Left renal pelvis (tissue), 4 donors: ENCODE results near the gene DOCK1. TPM values are rescaled to one million over a fixed set of nuclear protein-coding genes. Genes with fewer than 3 reads are reported as not detected.
"Not testable (repeated sequence)": the region's sequence is repeated elsewhere in the genome, so short reads cannot be mapped to it uniquely, and the experiment has no call there.

Experiments used
- DNase-seq, 4 donors: peaks; one replicate each; pipeline ENCODE4 v3.0.0-alpha.2; 2013; ENCODE audit warnings: low read depth in 4 of 4, low spot score in 3 of 4
- polyA plus RNA-seq, 4 donors: library from polyadenylated mRNA; unstranded; fragments of 120-200 nt; gene quantifications; one replicate each; pipeline ENCODE4 v1.2.1, GENCODE V29; 2013; ENCODE audit not compliant: insufficient read length in 4 of 4

DOCK1 gene
- polyA plus RNA-seq, 4 donors, result 62.7 to 68.3 (median 66.4) TPM

DNA sequence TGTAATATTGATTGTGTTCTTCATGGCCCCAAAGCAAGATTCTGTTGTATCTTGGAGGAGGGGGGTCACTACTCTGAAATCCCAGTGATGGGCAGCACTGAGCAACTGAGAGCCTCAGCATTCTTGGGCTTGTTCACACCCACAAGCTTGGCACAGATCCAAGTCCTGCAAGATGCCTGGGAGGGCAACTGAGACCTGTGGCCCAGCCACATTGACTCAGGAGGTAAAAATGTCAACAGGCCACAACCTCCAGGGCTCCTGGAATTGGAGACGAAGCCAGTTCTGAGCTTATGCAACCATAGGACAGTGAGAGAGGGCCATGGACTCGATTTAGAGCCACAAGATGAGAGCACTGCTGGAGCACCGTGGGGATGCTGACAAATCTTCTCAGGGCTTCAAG is 3.1 kb upstream of the DOCK1 start:
- DNase-seq, result no peak

DNA sequence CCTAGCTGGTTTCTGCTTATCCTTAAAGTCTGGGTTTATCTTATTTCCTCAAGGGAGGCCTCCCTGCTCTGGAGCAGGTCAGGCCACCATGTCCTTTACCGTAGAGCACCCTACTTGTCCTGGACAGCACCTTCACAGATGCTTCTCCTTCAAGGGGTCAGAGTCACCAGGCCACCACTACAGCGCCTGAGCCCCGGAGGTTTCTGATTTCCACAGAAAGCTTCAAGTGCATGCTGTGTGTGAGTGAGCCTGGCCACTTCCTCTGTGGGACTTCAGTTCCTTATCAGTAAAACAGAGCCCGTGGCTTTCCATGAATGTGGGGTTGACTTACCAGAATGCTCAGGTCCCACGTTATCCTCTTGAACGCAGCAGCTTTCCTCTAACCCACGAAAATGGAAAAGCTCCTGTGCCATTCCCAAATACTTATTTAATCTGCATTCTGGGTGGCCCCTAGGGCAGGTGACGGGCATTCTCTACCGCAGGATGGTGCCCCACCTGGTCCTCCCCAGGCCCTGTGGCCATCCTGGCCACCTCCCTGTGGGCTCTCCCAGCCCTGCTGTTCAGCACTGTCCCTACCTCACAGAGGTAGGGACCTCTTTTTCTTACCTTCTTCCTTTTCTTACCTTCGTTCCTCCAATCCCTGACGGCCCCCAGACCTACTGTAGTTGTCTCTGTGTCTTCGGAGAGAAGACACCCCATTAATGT is 1.4 kb upstream of the DOCK1 start:
- DNase-seq, result no peak

DNA sequence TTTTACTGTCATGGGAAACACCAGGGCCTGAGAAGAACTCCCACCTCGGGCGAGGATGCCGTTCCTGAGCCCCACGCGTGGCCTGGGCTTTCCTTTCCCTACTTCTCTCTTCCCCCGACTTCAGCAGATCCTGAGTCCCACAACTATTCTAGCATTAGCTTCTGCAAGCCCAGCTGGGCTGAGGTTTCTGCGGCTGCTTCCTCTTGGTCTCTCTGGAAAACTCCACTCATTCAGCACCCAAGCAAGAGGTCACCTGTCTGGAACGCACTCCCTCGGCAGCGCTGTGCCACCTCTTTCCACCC is 761 bp upstream of the DOCK1 start:
- DNase-seq, result no peak

DNA sequence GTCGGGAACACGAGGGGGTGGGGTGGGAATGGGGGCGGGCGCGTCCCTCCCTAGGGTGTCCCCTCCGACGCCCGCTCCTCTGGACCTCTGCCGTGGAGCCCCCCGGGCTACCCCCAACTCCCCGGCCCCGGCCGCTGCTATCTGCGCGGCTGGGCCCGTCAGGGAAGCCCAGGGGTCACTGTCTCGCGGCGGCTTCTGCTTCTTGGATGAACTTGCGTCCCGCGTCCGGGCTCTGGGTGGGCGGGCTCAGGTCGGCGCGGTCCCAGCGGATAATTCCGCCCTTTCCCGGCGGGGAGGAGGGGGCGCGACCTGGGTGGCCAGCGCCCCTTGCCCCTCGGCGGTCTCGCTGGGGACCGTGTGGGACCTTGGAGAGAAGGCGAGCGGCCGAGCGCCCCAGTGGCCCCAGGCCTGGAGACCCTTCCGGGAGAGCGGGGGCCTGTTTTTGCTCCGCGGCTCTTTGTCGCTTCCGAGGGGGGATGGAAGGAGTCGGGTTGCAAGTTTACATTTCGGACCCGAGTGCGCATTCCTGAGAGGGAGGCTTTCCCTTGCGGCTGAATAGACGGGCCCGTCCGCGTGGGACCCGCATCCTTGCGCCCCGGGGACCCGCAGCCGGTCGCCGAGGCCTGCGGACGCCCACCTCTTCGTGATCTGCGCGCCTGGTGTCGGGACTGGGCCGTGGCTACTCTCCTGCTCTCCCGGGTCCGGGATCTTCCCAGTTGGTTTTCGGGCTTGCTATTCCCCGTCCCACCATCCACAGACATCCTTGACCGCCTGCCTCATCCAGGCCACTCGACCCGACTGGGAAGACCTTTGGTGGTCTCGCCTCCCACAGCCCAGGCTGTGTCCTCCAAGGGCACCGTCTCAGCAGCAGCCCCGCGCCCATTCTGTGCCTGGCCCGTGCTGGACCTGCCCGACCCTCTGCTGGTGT is 812 bp downstream of the DOCK1 start:
- DNase-seq, result no peak

DNA sequence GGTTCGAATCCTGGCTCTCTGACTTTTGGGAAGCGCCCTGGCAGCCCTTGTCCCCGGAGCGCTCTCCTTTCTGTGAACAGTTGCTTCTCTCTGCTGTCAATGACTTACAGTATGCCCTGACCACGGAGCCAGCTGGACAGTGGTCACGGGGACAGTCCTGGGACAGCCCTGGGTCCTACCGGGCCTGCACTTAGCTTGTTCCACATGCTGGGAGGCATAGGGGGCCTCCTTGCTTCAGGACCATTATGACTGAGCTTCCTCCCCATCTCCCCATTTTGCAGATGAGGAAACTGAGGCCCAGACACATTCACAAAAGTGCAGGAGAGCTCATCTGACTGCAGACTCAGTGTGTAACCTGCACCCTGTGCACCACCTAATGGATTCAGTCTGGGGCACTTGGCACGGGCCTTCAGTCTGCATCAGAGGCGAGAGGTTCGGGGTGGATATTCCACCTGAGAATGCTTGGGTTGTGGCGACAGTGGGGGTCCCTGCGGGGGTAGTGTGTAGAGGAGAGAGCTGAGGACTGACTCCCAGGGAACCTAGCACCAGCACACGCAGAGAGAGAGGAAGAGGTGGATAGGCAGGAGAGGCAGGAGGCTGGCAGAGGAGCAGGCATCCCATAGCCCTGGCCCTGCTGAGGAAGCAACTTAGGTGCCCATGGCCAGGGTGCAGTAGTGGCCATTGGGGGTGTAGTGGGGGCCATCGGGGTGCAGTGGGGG is 1.6 kb downstream of the DOCK1 start:
- DNase-seq, result no peak

DNA sequence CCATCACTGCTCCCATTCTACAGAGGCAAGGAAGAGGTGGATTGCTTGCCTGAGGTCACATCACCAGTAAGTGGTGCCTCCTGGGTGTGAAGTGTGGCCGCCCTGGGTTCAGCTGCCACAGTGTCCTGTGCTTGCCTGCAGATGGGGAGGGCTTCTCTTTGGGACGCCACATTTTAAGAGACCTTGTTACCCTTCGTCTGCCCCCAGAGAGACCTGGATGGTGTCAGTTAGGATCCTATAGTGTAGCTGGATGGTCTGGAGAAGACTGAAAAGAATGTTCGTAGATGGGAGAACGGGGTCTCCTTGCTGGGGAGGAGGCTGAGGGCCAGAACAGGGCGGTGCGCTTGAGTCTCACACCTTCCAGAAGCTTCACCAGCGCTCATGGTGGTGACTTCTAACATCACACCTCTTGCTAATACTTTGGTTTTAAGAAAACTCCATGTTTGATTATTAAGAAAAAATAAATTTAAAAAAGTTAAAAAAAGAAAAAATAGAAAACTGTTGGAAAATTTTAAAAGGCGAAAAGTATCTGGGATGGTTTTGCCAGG is 2.3 kb downstream of the DOCK1 start:
- DNase-seq, result no peak

DNA sequence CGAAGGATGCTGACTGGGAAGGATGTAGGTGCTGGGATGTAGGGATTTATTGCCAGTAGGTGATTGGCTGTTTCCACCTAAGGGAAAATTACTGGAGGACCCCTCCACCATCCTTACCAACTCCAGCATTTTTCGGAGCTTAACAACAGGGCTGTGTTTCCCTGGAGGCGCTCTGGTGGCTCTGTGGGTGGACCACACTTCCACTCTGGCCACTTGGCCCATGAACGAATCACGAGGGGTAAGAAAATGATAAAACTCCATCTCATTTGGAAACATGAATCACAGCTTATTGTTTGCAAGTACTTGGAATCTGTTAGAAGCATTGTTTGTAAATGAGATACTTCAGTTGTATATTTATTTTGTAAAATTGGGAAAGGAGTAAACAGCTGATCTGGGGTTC is 3.0 kb downstream of the DOCK1 start:
- no peak for DNase-seq

DNA sequence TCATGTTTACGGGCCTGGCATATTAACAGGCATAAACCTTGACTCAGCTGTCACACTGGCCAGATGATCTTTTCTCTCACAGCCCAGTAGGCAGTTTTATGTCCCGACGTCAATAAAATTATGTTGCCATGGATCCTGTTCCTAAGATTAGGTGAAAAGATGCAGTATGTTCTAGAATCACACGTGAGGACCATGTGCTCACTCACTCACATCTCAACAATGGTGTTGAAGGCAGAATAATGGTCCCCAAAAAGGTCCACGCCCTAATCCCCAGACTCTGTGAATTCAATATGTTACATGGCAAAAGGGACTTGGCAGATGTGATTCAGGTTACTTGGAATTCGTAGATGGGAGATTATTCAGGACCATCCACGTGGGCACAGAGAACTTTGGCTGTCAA is 3.5 kb downstream of the DOCK1 start:
- no peak for DNase-seq

DNA sequence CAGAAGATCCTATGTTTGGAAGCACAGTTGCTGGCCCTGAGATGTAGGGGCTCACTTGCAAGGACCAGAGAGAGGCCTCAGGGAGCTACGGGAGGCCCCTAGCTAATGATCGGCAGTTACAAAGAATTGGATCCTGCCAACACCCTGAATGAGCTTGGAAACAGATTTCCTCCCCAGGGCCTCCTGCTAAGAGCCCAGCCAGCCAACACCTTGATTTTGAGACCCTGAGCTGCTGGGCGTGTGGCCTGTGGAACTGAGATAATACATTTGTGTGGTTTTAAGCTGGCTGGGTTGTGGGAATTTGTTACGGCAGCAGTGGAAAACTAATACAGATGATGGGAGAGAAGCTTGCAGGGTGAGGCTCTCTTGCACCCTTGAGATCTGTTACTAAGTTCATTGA is 3.9 kb downstream of the DOCK1 start:
- no peak for DNase-seq

DNA sequence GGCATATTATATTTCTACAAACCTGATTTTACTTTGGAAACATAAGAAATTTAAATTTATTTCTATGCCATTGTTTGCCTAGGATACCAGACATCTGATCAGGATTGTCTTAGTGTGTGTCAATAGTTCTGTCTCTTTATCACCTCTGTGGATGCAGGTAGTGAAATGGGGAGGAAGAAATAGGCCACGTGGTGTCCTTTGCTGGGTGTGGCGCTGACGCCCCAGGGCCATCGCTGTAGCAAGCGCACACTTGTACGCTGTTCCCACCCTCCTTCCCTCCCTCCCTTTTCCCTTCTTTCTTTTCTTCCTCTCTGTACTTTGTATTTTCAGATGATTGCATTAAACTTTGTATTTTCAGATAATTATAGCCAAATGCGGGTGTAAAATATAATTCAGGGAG is 5.0 kb downstream of the DOCK1 start:
- no peak for DNase-seq

DNA sequence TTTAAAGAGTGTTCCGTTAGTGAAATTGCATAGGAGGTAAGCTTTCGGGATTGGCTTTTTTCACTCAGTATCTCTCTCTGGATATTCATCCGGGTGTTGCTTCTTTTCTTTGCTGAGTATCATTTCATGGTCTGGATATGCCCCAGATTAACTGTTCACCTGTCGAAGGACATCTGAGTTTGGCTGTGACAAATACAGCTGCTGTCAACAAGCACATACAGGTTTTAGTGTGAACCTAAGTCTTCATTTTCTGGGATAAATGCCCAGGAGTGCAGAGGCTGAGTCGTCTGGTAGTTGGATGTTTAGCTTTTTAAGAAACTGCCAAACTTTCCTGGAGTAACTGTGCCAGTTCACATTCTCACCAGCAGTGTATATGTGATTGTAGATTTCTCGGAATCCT is 5.6 kb downstream of the DOCK1 start:
- no peak for DNase-seq

DNA sequence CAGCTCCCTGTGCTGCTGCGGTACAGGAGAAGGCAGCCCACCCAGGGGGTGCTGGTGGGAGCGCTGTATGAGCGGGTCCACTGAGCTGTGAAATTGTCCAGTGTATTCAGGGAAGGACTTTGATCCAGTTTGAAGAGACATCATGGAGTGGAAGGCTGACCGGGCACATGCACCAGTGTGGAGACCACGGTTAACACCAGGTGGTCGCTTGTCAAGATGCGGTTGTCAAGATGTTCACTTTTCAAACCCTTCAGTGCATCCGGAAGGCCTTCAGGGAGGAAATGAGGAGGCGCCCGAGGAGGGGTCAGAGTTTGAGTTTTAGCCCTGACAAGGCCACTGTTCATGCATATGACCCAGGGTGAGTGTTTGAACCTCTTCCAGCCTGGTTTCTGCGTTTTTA is 6.1 kb downstream of the DOCK1 start:
- DNase-seq, result no peak

DNA sequence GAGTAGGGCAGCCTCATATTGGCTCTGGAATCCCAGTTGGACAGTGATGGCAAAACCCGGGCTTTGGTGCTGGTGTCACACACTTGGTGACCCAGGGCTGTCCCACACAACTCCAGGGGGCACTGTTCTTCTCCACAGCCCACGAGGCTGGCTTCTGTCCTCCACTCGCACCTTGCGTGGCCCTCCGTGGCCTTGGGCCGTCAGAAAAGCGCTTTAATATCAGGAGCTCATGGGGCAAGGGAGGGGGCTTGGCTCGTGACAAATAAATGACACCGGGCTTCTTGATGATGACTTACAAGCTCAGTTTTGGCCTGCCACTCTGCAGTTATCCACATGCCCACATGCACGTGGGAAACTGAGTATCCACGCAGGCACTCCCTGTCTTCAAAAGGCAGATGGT is 8.1 kb downstream of the DOCK1 start:
- no peak for DNase-seq

DNA sequence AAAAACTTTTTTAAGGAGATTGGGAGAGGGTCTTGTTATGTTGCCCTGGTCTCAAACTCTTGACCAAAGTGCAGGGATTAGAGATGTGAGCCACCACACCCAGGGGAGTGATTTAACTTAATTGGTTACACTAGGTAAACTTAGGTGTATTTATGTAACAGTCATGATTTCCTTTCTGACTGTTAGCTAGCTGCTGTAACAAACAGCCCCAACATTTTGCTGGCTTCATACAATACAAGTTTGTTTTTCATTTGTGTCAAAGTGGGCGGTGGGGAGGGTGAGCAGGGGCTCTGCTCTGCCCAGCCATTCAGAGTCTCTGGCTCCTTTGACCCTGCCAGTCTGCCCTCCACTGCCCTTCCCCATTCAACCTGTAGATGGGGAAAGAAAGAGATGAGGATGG is 9.3 kb downstream of the DOCK1 start:
- no peak for DNase-seq

DNA sequence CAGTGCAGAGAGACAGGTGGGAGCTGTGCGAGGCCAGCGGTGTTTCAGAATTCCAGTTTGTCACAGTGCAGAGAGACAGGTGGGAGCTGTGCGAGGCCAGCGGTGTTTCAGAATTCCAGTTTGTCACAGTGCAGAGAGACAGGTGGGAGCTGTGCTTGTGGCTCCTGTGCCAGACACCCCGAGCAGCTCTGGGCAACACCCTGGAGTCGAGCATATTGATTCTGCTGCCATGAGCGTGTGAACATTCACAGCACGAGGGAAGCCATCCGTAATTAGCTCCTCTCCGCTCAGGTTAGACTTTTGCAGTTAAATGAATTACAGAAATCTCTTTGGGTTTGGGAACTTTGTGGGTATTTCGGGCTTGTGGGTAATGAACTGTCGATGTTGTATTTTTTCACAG is 11.7 kb downstream of the DOCK1 start:
- not testable (repeated sequence) for DNase-seq

DNA sequence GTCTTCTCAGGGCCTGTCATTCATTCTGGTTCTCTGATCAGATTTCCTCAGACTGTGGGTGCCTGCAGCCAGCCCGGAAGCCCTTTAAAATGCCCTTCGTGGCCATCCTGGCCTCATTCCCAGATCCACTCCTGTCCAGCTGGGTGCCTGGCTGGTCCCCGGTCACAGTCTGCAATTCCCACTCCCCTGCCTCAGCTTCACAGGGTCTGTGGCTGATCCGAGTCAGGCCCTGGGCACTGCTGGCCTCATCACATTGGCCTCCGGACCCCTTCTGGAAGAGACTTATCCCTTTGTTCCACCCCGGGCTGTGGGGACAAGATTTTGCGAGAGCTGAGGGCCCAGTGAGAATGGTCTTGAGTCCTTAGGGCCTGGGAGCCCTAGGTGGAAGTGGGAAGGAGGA is 12.1 kb downstream of the DOCK1 start:
- DNase-seq, result no peak

DNA sequence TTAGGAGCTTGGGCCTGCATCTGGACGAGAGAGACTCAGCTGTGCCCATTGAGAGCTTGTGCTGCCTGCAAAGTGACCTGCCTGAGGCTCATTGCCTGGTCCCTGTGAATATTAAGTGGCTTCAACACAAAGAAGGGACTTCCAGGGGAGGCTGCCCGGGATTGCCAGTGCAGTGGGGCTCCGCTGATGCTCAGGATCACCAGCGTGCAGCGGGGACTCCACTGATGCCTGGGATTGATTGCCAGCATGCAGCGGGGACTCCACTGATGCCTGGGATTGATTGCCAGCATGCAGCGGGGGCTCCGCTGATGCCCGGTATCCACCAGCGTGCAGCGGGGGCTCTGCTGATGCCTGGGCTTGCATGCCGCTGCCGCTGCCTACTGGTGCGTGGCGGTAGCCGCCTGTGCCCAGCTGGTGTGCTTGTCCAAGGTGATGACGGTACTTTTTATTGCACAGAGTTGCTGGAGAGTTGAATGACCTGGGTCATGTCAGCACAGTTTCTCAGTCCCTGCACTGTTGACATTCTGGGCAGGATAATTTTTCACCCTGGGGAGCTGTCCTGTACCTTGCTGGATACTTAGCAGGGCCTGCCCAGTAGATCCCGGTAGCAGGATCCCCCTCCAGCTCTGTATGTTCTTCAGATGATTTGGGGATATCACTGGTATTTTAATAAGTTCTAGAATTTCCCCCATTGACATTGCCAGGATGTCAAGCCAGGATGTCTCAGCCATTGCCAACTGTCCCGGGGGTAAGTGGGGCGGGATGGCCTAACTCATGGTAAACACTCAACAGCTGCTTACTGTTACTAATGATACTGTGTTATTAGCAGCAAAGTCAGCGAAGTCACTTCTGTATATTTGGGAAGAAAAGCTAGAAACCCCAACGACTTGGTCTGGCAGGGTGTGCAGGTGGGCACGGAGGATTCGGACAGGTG is 13.0 kb downstream of the DOCK1 start:
- DNase-seq, result no peak

DNA sequence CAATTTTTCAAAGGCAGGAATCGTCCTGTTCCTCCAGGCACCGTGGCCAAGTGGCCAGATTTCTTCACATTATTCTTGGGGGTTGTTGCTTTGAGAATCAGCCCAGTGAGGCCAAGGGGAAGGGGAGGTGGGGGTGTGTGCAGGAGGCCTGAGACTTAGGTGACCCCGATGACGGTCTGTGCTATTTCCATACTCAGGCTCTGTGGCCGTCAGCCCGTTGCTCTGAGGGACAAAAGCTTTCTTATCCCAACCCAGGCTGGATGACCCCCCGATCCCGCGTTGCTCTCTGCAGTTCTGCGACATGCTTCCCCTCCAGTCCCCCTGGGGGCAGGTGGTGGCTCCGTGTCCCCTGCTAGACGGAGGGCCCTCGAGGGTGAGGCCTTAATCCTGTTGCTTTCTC is 14.2 kb downstream of the DOCK1 start:
- DNase-seq, result no peak

DNA sequence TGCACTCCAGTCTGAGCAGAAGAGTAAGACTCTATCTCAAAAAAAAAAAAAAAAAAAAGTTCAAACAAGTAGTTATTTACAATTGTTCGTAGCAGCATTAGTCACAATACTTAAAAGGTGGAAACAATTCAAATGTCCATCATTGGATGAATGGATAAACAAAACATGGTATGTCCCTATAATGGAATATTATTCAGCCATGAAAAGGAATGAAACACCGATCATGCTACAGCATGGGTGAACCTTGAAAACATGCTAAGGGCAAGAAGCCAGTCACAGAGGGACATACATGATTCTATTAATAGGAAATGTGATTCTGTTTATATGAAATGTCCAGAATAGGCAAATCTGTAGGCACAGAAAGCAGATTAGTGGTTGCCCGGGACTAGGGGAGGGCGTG is 15.9 kb downstream of the DOCK1 start:
- DNase-seq, result no peak

DNA sequence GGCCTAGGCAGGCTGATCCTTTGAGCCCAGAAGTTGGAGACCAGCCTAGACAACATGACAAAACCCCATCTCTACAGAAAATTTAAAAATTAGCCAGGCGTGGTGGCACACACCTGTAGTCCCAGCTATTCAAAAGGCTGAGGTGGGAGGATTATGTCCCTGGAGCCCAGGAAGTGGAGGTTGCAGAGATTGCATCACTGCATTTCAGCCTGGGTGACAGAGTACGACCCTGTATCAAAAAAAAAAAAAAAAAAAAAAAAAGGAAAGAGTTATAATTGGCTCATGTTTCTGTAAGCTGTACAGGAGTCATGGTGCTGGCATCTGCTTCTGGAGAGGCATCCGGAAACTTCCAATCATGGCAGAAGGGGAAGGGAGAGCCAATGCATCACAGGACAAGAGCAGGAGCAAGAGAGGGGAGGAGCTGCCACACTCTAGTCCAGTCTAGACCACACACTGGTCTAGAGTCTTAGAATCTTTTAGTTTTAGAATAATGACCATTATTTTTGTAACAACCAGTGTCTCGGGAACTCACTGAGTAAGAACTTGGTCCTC is 16.8 kb downstream of the DOCK1 start:
- no peak for DNase-seq
